Anterior cingulate cortex (tissue), 58 donors: Measurements from ENCODE around the gene BICC1.

Source experiments
- DNase-seq, 58 donors: peaks; one replicate each; lab custom pipeline; 2025; lab: John Stamatoyannopoulos, UW

The BICC1 gene

GRCh38 chr10:58696736-58697135 lies 184.1 kb downstream of the BICC1 start:
- DNase-seq, result no peak

GRCh38 chr10:58697691-58698090 lies 185.0 kb downstream of the BICC1 start:
- DNase-seq, result peak in 1 of 58 donors; percentile 7

- no peak for DNase-seq
Measured at GRCh38 chr10:58698777-58699356, 186.2 kb downstream of the BICC1 start.

- DNase-seq, result no peak
Measured at GRCh38 chr10:58700591-58700990, 187.9 kb downstream of the BICC1 start.

GRCh38 chr10:58701405-58702135 lies 188.9 kb downstream of the BICC1 start:
- no peak for DNase-seq

GRCh38 chr10:58704226-58704625 lies 191.6 kb downstream of the BICC1 start:
- no peak for DNase-seq

GRCh38 chr10:58704671-58705141 lies 192.0 kb downstream of the BICC1 start:
- DNase-seq, result peak in 13 of 58 donors; percentile 0 to 20 (median 2)

GRCh38 chr10:58706836-58707235 lies 194.2 kb downstream of the BICC1 start:
- no peak for DNase-seq

GRCh38 chr10:58712141-58712540 lies 199.5 kb downstream of the BICC1 start:
- no peak for DNase-seq

GRCh38 chr10:58712982-58713381 lies 200.3 kb downstream of the BICC1 start:
- no peak for DNase-seq

GRCh38 chr10:58714409-58714808 lies 201.7 kb downstream of the BICC1 start:
- no peak for DNase-seq

- no peak for DNase-seq
Measured at GRCh38 chr10:58715061-58715460, 202.4 kb downstream of the BICC1 start.

GRCh38 chr10:58718596-58718995 lies 205.9 kb downstream of the BICC1 start:
- DNase-seq, result no peak

GRCh38 chr10:58721601-58722281 lies 209.1 kb downstream of the BICC1 start:
- no peak for DNase-seq

GRCh38 chr10:58723186-58723585 lies 210.5 kb downstream of the BICC1 start:
- DNase-seq, result no peak

GRCh38 chr10:58723966-58724365 lies 211.3 kb downstream of the BICC1 start:
- DNase-seq, result no peak

GRCh38 chr10:58724781-58725180 lies 212.1 kb downstream of the BICC1 start:
- no peak for DNase-seq

GRCh38 chr10:58725901-58726300 lies 213.2 kb downstream of the BICC1 start:
- DNase-seq, result no peak

- DNase-seq, result no peak
Measured at GRCh38 chr10:58727633-58728032, 215.0 kb downstream of the BICC1 start.

- DNase-seq, result no peak
Measured at GRCh38 chr10:58731276-58731675, 218.6 kb downstream of the BICC1 start.

- DNase-seq, result no peak
Measured at GRCh38 chr10:58733436-58733835, 220.8 kb downstream of the BICC1 start.

- DNase-seq, result no peak
Measured at GRCh38 chr10:58734116-58734515, 221.4 kb downstream of the BICC1 start.
